SK-N-MC (cell line): ENCODE data around the gene PGM5.
"Not testable (repeated sequence)": the region's sequence is repeated elsewhere in the genome, so short reads cannot be mapped to it uniquely, and the experiment has no call there.

Experiments used
- DNase-seq: peaks from one replicate; pipeline ENCODE4 v3.0.0-alpha.2; 2011; ENCODE audit warnings: low read depth, low spot score
- H3K27ac ChIP-seq: fragments of 200-600 bp; sonication (generic); 2 replicates; pipeline ENCODE4 v1.5.1; 2016; ENCODE audit warnings: mixed run types
- H3K36me3 ChIP-seq: fragments of 200-600 bp; sonication (generic); 2 replicates; pipeline ENCODE4 v1.6.1; 2017; ENCODE audit warnings: antibody characterized with exemption, low read length, mixed read lengths; ENCODE audit not compliant: insufficient read depth
- H3K4me3 ChIP-seq: fragments of 200-600 bp; sonication (generic); 2 replicates; pipeline ENCODE4 v1.5.1; 2016
- H3K9ac ChIP-seq: fragments of 200-600 bp; sonication (generic); 2 replicates; pipeline ENCODE4 v1.8.0; 2017; ENCODE audit warnings: mixed run types, mixed read lengths; ENCODE audit not compliant: insufficient read length
- H3K9me3 ChIP-seq: fragments of 200-600 bp; sonication (generic); 2 replicates; pipeline ENCODE4 v1.6.1; 2017; ENCODE audit warnings: low read depth, mild to moderate bottlenecking, antibody characterized with exemption, low read length, moderate library complexity, mixed read lengths

Gene PGM5

GRCh38 chr9:68356380-68357118 is at the start of gene PGM5:
Gene PGM5 (plus strand): TSS chr9:68356611. CDS start chr9:68357128, 517 bp downstream.
- DNase-seq, H3K9me3 ChIP-seq, H3K36me3 ChIP-seq, H3K4me3 ChIP-seq, H3K27ac ChIP-seq, H3K9ac ChIP-seq: not testable (repeated sequence)

- H3K9me3 ChIP-seq, H3K9ac ChIP-seq, H3K36me3 ChIP-seq, H3K27ac ChIP-seq, H3K4me3 ChIP-seq, DNase-seq: not testable (repeated sequence)
Observed at GRCh38 chr9:68307127-68307526, 49.3 kb upstream of the PGM5 start.

DNA sequence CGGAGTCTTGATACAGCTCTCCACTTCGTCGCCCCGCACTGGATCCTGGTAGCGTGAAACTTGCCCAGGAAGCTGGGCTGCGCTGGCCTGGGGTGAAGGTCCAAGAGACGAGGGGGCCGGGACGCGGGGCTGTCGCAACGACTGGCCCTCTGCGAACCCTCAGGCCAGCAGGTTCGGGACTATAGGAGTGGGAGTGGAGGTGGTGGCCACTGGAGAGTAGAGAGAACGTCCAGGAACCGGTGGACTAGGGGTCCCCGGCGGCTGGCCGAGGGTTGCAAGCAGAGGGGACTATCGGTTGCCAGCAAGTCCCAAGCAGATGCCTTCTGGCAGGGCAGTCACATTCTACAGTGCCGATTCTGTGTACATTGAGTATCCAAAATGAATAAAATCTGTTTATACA is 48.8 kb upstream of the PGM5 start:
- not testable (repeated sequence) for H3K9me3 ChIP-seq, H3K27ac ChIP-seq, H3K36me3 ChIP-seq, H3K9ac ChIP-seq, DNase-seq, H3K4me3 ChIP-seq

DNA sequence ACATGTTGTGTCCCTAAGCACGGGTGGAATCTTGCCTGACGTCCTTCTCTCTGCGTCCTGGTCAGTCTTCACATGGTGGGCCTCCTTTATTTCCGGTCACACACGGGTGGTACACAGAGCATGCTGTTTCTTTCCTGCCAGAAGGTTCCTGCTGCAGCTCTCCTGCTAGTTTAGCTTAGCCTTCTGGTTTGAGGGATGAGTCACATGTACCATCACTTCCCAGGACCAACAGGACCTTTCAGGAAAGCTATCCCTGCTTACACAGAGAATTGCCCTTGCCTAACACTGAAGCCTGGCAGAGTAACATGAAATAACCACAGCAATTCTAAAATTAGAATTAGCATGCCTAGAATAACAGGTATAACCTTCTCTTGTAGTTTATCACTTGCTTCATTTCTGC is 45.2 kb upstream of the PGM5 start:
- DNase-seq, H3K27ac ChIP-seq, H3K9me3 ChIP-seq, H3K9ac ChIP-seq, H3K36me3 ChIP-seq, H3K4me3 ChIP-seq: not testable (repeated sequence)

DNA sequence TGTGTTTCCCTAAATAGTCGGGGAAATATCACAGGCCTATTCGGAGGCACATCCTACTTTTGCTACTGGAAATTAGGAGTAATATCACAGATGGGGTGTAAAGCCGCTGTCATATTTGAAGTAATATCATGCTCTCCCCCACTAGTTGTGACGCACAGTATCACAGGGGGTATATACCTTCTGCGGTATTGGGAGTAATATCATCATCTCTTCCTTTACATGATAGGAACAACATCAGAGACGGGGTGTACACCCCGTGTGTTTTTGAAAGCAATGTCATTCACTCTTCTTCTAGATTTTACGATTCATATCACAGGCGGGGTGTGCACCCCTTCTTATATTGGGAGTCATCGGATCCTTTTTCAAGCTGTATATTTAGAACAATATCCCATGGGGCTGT is 38.2 kb upstream of the PGM5 start:
- H3K27ac ChIP-seq, DNase-seq, H3K9me3 ChIP-seq, H3K9ac ChIP-seq, H3K36me3 ChIP-seq, H3K4me3 ChIP-seq: not testable (repeated sequence)

GRCh38 chr9:68323749-68324148 is 32.7 kb upstream of the PGM5 start:
- DNase-seq, H3K4me3 ChIP-seq, H3K27ac ChIP-seq, H3K9me3 ChIP-seq, H3K36me3 ChIP-seq, H3K9ac ChIP-seq: not testable (repeated sequence)

- H3K9me3 ChIP-seq, H3K27ac ChIP-seq, H3K4me3 ChIP-seq, DNase-seq, H3K9ac ChIP-seq, H3K36me3 ChIP-seq: not testable (repeated sequence)
Observed at GRCh38 chr9:68324518-68324917, 31.9 kb upstream of the PGM5 start.

DNA sequence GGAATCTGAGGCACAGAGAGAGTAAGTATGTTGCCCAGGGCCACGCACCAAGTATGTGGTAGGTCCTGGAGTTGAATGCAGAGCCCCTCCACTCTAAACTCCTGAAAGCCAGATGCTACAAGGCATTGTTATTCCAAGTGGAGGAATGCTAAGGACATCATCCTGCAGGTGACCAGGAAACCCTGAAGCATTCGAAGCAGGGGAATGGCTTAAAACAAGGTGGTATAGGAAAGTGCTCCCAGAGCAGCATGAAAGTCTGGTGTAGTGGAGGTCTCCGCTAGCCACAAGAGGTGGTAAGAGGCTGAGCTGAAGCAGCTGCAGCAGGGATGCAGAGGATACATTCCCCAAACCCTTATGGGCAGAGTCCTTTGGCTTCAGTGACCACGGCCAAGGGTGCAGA is 27.3 kb upstream of the PGM5 start:
- not testable (repeated sequence) for H3K36me3 ChIP-seq, H3K9me3 ChIP-seq, H3K9ac ChIP-seq, DNase-seq, H3K27ac ChIP-seq, H3K4me3 ChIP-seq

DNA sequence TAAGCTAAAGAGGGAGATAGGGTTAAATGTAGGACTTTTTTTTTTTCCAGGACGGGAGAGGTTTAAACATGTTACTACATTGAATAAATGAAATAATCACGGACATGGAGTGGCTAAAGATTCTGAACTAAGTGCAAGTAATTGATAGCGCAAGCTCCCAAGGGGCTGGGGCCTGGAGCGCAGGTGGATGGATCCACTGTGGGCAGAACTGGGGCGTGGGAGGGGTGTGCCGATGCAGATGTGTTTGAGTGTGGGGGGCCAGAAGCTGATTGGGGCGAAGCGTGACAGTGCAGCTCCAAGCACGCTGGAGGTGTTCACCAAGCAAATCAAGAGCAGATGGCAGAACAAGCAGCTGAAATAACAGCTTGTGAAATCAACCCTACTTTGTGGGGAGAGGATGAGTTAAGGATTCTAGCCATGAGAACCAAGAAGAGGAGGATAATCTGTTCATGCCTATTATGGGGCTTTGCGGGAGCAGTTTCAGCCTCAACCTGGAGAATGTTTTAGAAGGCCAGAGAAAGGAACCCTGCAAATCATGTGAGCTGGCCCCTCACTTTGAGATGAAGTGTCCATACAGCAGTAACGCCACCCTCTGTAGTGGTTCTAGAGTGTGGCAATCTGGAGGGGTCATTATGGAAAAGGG is 25.8 kb upstream of the PGM5 start:
- not testable (repeated sequence) for H3K4me3 ChIP-seq, DNase-seq, H3K9me3 ChIP-seq, H3K9ac ChIP-seq, H3K27ac ChIP-seq, H3K36me3 ChIP-seq

GRCh38 chr9:68332122-68332521 is 24.3 kb upstream of the PGM5 start:
- H3K4me3 ChIP-seq, H3K27ac ChIP-seq, H3K36me3 ChIP-seq, H3K9ac ChIP-seq, DNase-seq, H3K9me3 ChIP-seq: not testable (repeated sequence)

DNA sequence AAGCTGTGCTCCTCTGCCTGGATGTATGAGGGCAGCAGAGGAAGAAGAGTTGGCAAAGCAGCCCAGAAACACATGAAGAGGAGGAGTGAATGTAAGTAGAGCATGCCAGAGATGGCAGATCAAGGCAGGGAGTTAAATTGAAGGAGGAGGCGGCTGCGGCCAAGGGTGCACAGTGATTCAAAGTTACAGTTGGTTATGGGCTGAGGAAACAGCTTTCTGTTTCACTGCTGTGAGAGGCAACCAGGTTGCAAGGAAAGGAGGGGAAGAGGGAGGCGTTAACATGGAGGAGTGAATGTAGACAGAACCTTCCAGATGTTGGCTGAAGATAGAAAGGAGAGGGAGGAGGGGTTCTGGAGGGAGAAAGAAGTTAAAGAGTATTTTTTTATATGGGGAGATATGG is 20.5 kb upstream of the PGM5 start:
- not testable (repeated sequence) for DNase-seq, H3K9me3 ChIP-seq, H3K9ac ChIP-seq, H3K27ac ChIP-seq, H3K36me3 ChIP-seq, H3K4me3 ChIP-seq

DNA sequence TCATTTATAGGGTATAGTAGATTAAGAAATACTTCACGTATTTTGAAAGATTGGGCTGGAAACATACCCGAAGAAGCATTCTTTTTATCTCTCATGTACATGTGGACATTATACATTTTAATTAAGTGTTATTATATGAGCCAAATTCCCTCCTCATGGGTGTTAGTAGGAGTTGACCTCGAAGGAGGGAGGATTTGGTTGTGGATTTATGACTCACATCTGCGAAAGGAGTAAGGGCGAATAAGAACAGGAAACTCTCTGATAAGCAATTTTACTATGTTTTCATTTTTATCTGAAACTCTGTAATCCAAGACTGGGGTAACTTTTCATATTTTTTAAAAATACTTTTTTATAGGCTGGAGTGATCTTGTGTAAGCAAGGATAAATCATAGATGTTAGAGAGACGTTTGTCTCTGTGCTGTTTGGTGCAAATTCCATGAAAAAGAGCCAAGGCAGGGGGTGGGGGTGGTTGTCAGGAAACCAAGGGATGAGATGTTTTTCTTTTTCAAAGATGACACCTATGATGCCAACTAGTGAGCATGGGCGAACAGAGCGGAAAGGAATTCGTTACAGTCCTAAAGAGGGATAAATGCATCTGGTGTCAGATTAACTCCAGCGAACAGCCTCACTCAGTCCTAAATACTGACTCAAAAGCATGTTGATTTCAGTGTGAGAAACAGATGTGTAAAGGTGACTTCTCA is 19.6 kb upstream of the PGM5 start:
- not testable (repeated sequence) for H3K4me3 ChIP-seq, H3K9me3 ChIP-seq, H3K9ac ChIP-seq, DNase-seq, H3K36me3 ChIP-seq, H3K27ac ChIP-seq

GRCh38 chr9:68338000-68338399 is 18.4 kb upstream of the PGM5 start:
- not testable (repeated sequence) for DNase-seq, H3K9me3 ChIP-seq, H3K9ac ChIP-seq, H3K27ac ChIP-seq, H3K4me3 ChIP-seq, H3K36me3 ChIP-seq

GRCh38 chr9:68342265-68343025 is 14.0 kb upstream of the PGM5 start:
- not testable (repeated sequence) for H3K9ac ChIP-seq

More at GRCh38 chr9:68342265-68343025, 14.0 kb upstream of the PGM5 start:
- not testable (repeated sequence) for H3K9me3 ChIP-seq, DNase-seq, H3K4me3 ChIP-seq, H3K36me3 ChIP-seq, H3K27ac ChIP-seq
